HL-60 (cell line): Measurements from ENCODE around the gene RPP30.
A peak's percentile ranks its signal among the peaks of the same experiment; 100 is the strongest.

ENCODE experiments used
- DNase-seq, 2 experiments: peaks; one replicate each; pipeline ENCODE4 v3.0.0-alpha.2; 2010 to 2020; ENCODE audit warnings: low read depth in 1 of 2, low spot score in 1 of 2
- H3K27ac ChIP-seq: fragments of 250-450 bp; sonication (Bioruptor Pico); replicated peaks from 2 replicates; pipeline ENCODE4 v1.5.1; 2020; ENCODE audit warnings: mild to moderate bottlenecking, moderate library complexity
- H3K27me3 ChIP-seq: fragments of 250-450 bp; sonication (Bioruptor Pico); 2 replicates; pipeline ENCODE4 v1.5.1; 2021; ENCODE audit warnings: mild to moderate bottlenecking, moderate library complexity; ENCODE audit not compliant: insufficient read depth, poor library complexity, severe bottlenecking
- H3K4me3 ChIP-seq: replicated peaks from 2 replicates; pipeline ENCODE4 v1.5.1; 2011; ENCODE audit warnings: mild to moderate bottlenecking, control low read depth, low read length; ENCODE audit not compliant: insufficient read depth
- GABPA ChIP-seq: IDR thresholded peaks from 2 replicates; pipeline ENCODE4 v1.6.1; 2012; ENCODE audit warnings: low read depth
- POLR2AphosphoS5 ChIP-seq: IDR thresholded peaks from 2 replicates; pipeline ENCODE4 v1.6.1; 2012; ENCODE audit warnings: low read depth
- SPI1 ChIP-seq: IDR thresholded peaks from 2 replicates; pipeline ENCODE4 v1.6.1; 2012; ENCODE audit warnings: low read depth, mild to moderate bottlenecking, borderline replicate concordance
- TF ChIP-seq, protein P1 (sequence below): IDR thresholded peaks from one replicate; pipeline ENCODE4 v1.5.1; 2011; ENCODE audit warnings: low read length, control low read depth, inconsistent platforms; ENCODE audit not compliant: insufficient read depth
- TF ChIP-seq, protein P2 (sequence below): IDR thresholded peaks from 2 replicates; pipeline ENCODE4 v1.6.1; 2012; ENCODE audit warnings: low read depth; ENCODE audit not compliant: insufficient replicate concordance

The RPP30 gene

DNA sequence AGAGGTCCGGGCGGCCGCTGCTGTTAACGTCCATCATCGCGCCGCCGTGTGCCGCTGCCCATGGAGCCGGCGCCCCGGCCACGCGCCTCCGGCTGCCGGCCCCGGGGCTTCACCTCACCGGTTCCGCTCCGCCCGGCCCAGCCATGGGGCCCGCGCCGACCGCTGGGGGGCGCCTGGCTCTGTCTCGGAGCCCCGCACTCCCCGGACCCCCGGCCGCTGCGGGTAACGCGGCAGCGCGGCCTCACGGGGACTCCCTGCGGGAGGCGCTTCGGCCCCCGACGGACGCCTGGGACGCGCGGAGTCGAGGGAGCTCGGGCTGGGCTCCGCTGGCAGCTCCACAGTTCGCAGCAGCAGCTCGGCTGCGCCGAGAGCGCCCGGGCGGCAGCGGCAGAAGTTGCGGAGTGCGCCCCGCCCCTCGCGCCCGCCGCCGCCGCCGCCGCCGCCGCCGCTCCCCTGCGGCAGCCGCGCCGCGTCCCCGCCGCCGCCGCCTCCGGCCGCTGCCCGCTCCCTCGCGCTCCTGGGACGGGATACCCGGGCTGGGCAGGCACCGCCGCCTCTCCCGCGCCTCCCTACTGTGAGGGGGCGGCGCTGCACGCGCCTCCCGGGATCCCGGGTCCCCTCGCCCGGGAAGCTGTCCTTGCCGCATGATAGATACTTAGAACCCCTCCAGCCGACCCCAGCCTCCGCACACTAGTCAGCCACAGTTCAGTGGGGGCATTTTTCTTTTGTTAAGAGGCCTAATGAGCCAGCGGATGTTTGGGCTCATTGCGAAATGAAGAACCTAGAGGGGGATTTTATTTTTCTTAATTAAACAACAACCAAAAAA is 13.9 kb upstream of the RPP30 start, which contains the start of gene HTR7:
Gene HTR7 (minus strand): TSS at position 405 of the 826 bp plus-strand sequence. CDS start 368 bp downstream, at position 37.
- peak in 1 of 2 experiments; percentile 30 for DNase-seq
- Histone ChIP-seq H3K27ac (no peak within 1 kb of the TSS), H3K4me3 (peak within 1 kb of the TSS; percentile 66), H3K27me3 (peaks cover 40% of the 10 kb centered on the region)
- TF ChIP-seq, protein P1, sequence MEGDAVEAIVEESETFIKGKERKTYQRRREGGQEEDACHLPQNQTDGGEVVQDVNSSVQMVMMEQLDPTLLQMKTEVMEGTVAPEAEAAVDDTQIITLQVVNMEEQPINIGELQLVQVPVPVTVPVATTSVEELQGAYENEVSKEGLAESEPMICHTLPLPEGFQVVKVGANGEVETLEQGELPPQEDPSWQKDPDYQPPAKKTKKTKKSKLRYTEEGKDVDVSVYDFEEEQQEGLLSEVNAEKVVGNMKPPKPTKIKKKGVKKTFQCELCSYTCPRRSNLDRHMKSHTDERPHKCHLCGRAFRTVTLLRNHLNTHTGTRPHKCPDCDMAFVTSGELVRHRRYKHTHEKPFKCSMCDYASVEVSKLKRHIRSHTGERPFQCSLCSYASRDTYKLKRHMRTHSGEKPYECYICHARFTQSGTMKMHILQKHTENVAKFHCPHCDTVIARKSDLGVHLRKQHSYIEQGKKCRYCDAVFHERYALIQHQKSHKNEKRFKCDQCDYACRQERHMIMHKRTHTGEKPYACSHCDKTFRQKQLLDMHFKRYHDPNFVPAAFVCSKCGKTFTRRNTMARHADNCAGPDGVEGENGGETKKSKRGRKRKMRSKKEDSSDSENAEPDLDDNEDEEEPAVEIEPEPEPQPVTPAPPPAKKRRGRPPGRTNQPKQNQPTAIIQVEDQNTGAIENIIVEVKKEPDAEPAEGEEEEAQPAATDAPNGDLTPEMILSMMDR: no peak
- TF ChIP-seq POLR2AphosphoS5: no peak
- TF ChIP-seq, protein P2, sequence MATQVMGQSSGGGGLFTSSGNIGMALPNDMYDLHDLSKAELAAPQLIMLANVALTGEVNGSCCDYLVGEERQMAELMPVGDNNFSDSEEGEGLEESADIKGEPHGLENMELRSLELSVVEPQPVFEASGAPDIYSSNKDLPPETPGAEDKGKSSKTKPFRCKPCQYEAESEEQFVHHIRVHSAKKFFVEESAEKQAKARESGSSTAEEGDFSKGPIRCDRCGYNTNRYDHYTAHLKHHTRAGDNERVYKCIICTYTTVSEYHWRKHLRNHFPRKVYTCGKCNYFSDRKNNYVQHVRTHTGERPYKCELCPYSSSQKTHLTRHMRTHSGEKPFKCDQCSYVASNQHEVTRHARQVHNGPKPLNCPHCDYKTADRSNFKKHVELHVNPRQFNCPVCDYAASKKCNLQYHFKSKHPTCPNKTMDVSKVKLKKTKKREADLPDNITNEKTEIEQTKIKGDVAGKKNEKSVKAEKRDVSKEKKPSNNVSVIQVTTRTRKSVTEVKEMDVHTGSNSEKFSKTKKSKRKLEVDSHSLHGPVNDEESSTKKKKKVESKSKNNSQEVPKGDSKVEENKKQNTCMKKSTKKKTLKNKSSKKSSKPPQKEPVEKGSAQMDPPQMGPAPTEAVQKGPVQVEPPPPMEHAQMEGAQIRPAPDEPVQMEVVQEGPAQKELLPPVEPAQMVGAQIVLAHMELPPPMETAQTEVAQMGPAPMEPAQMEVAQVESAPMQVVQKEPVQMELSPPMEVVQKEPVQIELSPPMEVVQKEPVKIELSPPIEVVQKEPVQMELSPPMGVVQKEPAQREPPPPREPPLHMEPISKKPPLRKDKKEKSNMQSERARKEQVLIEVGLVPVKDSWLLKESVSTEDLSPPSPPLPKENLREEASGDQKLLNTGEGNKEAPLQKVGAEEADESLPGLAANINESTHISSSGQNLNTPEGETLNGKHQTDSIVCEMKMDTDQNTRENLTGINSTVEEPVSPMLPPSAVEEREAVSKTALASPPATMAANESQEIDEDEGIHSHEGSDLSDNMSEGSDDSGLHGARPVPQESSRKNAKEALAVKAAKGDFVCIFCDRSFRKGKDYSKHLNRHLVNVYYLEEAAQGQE: no peak
- no peak for TF ChIP-seq GABPA
- TF ChIP-seq SPI1: no peak

- H3K27me3 ChIP-seq: peaks cover 40% of the 10 kb centered on the region
- peak in 1 of 2 experiments; percentile 55 for DNase-seq
- H3K27ac ChIP-seq: no peak overlapping the region
- TF ChIP-seq, protein P2: no peak
- peak overlapping the region; percentile 66 for H3K4me3 ChIP-seq
These were observed 13.3 kb upstream of the RPP30 start for GRCh38 chr10:90858461-90858968.

- Histone ChIP-seq H3K4me3 (no peak overlapping the region), H3K27ac (no peak overlapping the region)
These were observed 12.4 kb upstream of the RPP30 start for GRCh38 chr10:90859321-90859751.

More at GRCh38 chr10:90859321-90859751, 12.4 kb upstream of the RPP30 start:
- H3K27me3 ChIP-seq: peaks cover 40% of the 10 kb centered on the region
- DNase-seq: peak in 1 of 2 experiments; percentile 34
- TF ChIP-seq SPI1 (no peak), GABPA (no peak), POLR2AphosphoS5 (no peak)
- TF ChIP-seq, protein P2: no peak
- TF ChIP-seq, protein P1: no peak
